ENCODE measurements around the gene ABHD8.

DNA sequence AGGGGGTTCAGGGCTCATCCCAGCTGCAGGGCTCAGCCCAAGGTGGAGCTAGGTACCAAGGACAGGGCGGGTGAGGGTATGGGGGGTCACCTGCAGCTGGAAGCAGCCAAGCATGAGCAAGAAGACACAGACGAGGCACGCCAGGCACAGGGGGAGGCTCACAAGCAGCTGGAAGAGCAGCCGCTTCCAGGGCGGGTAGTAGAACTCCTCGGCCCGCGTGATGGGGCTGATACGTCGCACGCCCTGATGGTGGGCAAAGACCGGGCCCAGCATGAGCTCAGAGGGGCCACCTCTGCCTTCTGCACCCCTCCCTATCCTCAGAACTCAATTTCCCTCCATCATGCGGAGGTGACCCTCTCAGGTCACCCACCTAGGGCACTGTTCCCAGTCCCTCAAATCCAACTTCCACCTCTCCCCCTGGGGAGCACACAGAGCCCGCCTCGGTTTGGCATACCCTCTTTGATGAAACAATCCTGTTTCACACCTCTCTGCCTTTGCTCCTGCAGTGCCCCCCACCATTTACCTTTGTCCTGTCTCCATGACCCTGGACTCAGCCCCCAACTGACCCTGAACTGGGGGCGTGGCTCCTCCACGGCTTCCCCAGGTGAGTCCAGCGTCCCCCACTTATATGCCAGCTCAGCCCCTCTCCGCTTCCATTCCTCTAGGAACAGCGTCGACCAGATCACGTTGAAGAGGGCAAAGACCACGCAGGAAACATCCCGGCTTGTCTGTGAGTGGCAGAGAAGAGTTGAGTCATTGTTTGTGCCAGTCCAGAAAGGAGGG is 27.2 kb upstream of the ABHD8 start:
- TF ChIP-seq, protein P1, sequence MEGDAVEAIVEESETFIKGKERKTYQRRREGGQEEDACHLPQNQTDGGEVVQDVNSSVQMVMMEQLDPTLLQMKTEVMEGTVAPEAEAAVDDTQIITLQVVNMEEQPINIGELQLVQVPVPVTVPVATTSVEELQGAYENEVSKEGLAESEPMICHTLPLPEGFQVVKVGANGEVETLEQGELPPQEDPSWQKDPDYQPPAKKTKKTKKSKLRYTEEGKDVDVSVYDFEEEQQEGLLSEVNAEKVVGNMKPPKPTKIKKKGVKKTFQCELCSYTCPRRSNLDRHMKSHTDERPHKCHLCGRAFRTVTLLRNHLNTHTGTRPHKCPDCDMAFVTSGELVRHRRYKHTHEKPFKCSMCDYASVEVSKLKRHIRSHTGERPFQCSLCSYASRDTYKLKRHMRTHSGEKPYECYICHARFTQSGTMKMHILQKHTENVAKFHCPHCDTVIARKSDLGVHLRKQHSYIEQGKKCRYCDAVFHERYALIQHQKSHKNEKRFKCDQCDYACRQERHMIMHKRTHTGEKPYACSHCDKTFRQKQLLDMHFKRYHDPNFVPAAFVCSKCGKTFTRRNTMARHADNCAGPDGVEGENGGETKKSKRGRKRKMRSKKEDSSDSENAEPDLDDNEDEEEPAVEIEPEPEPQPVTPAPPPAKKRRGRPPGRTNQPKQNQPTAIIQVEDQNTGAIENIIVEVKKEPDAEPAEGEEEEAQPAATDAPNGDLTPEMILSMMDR (IDR thresholded peaks at IDR 0.05) = no peak
- no peak for TF ChIP-seq ZFX (IDR thresholded peaks at IDR 0.05; ENCODE audit: borderline replicate concordance)

All from 22Rv1 (cell line).